ENCODE results near the gene FADS1.

DNA sequence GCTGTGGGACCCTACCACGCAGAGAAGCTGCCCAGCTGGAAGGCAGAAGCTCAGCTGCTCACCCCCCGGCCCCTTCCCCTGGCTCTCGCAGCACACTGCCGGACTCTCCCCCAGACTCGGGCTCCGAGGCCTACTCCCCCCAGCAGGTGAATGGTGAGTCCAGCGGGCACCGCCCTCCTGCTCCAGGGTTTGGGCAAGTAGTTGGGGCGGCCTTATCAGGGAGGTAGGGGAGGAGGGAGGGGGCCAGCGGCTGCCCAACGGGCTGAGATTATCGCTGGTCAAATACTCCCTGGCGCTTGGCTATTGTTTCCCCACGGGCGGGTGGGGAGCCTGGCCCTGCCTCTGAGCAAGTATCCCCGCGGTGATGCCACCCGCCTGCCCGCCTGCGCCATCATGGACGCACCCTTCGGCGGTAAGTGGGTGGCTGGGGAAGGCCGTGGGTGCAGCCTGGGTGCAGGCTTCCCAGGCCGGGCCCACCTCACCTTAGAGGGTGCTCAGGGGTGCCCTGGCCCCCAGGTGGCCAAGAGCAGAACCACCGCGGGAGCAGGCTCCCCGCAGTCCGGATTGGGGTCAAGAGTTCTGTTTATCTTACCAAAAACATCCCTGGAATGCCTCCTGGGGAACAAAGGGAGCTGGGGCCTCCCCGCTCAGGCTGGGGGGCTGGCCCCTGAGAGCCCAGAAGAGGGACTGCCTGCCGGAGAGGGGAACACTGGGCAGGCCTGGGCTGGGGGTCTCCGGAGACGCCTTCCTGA lies 47.5 kb downstream of the FADS1 start:
- TF ChIP-seq POLR2A (IDR thresholded peaks at IDR 0.05; ENCODE audit: low read length) = no peak
- TF ChIP-seq GATA1 (IDR thresholded peaks at IDR 0.05; ENCODE audit: low read depth, low read length) = no peak

All from erythroblast (primary cell).